ENCODE data around the gene GINS2.

GINS2 gene

DNA sequence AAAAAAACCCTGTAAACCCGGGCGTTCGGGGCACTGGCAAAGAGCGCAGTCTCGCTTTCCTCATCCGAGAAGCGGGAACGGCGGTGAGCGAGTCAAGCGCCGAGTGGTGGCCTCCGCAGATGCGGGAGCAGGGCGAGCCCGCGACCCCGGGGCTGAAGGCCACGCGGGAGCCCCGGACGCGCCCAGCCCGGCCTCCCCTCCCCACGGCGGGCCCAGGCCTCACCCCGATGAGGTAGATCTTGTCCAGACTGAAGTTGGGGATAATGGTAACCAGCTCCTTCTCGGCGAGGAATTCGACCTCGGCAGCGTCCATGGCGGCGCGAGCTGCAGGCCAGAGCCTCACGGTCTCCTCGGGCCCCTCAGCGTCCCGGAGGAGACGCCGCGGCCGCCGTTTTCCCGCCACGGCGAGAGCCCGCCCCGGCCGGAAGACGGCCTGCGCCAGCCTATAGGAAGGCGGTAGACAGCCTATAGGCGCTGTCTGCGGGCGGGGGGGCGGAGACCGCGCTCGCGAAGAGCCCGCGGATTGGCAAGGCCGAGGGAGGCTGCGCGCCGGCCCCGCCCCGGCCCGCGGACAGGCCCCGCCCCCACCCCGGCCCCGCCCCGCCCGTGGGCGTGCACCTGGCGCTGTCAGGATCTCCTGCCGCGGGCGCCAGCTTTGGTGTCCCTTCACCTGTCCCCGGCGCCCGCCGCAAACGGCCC lies at the start of gene GINS2:
Gene GINS2 (minus strand): TSS at position 369 of the 699 bp plus-strand sequence. CDS start 56 bp downstream, at position 313.
- DNase-seq: peak in 13 of 14 donors; percentile 33 to 87 (median 61)

DNA sequence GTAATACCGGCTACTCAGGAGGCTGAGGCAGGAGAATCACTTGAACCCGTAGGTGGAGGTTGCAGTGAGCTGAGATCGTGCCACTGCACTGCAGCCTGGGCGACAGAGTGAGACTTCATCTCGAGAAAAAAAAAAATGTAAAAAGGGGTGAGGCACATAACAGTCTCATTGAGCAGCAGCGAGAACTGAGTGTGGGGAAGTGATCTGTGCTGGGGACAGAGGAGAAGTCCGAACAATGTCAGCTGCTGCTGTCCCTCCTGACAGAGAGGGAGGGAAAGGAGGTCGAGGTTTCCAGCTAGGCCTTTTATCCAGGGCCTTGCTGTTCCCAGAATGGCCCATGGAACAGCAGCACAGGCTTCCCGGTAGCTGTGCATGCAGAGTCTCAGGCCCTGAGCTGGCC lies 48.2 kb upstream of the GINS2 start:
- DNase-seq: no peak

DNA sequence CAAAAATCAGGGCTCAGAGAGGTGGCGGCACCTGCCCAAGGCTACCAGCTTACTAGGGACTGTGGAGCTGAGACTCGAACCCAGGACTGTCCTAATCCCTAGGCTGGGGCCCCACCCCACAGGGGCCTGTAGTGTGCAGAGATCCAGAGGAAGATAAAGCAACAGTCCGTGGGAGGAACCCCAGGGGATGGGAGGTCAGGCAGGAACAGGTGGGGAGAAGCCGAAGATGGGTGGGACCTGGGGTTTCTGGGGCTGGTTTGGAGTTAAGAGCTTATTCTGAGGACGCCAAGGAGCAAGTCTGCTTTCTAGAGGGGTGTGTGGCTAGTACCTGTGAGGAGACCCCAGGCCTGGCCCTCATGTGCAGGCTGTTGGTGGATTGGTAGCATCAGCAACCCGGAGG lies 47.2 kb upstream of the GINS2 start:
- no peak for DNase-seq

DNA sequence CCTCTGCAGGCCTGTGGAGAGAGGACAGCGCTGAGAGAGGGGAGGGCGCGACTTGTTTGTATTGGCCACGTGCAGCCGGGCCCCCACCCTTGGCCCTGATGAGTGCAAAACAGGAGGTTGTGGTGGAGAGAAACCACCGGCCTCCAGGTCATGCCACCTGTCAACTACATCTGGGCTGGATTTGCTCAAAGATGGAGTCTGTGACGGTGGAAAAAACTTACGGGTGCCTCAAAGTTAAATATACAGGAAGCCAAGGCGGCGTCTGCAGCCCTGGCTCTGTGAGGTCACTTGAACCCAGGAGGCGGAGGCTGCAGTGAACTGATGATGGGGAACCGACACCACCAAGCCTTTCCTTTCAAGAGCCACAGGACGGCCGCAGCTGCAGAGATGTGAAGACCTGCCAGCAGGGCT lies 46.5 kb upstream of the GINS2 start:
- no peak for DNase-seq

DNA sequence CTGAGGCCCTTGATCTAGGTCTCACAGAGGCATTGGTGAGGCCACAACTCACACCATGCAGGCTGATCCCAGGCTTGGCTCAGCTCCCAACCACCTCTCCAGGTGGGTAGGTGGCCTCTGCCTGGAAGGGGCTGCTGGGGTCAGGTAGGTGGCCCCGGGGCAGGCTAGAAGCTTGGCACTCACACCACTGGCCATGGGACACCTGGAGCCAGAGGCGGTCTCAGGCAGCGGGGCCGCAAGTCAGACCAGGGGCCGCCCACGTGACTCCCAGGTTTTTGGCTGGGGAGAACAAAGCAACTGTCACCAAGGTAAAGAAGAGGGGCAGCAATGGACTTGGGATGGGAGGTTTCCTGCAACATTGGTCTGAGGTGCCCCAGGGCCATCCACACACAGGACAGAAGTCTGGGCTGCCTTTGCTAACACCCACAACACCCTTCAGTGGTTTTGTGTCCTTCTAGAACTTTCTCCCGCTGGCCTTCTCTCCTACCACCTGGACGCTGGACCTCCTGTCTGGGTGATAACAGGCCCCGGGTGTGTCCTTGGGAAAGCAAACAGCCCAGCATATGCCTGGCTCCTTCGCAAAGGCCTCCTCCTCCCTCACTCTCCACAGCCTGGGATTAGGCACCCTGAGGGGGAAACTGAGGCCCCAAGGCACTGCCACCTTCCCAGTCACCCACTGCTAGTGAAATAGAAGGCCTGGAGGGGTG lies 45.7 kb upstream of the GINS2 start:
- DNase-seq: no peak

DNA sequence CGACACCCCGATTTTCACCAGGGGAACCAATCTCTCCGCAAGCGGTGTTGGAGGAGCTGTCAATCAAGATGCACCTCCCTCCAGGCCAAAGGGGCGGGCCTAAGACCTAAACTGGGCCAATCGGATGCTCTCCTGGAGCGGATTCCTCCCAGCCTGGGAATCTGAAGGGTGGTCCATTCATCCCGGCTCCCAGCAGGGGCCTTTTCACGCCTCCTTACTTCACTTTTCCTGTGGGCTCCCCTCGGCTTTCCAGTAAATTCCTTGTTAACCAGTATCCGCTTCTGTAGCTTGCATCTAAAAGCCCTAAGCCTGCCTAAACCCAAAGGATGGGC lies 45.1 kb upstream of the GINS2 start:
- no peak for DNase-seq

DNA sequence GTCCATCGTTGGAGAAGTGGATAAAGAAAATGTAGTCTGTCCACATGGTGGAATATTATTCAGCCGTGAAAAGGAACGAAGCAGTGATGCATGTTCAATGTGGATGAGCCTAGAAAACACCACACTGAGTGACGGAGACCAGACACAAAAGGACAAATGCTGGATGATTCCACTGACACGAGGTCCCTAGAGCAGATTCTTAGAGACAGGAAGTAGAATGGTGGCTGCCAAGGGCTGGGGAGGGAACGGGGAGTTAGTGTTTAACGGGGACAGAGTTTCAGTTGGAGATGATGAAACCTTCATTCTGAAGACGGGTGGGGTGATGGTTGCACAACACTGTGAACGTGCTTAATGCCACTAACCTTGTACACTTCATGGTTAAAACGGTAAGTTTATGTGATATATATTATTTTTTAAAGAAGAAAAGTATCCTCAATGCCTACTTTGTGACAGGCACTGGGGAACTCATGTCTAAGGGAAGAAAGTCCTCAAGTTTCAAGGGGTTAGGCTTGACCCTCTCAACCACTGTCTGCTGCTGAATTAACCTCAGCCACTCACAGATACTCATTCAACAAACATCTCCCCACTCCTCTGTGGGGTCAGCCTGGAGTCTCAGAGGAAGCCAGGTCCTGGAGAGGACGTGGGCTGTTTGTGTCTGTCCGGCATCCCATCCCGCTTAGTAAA lies 44.5 kb upstream of the GINS2 start:
- DNase-seq: no peak

DNA sequence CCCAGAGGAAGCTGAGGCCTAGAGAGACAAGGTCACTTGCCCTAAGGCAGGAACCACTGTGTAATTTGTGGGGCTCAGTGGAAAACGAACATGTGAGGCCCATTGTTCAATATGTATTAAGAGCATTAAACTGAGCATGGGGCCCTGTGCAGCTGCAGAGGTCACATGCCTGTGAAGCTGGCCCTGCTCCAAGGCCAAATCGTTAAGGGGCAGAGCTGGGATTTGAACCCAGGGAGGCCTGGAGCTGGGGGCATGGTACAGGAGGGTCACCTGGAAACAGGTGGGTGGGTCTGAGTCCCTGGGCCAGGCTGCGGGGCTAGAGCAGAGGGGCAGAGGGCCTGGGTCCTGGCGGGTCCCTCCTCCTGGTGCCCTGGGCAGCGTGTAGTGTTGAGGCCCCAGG lies 42.4 kb upstream of the GINS2 start:
- no peak for DNase-seq

DNA sequence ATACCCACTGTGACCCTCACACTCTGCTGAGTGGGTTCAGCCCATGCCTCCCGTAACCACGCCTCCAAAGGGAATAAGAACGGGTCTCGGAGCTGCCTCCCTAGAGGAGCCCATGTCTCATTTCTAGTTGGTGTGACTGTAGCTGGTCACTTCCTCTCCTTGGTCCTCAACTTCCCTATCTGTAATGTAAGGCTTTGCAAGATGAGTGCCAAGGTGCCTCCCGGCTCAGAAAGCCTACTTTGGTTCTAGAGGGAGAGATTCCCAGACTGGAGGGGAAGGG lies 41.4 kb upstream of the GINS2 start:
- DNase-seq: no peak

DNA sequence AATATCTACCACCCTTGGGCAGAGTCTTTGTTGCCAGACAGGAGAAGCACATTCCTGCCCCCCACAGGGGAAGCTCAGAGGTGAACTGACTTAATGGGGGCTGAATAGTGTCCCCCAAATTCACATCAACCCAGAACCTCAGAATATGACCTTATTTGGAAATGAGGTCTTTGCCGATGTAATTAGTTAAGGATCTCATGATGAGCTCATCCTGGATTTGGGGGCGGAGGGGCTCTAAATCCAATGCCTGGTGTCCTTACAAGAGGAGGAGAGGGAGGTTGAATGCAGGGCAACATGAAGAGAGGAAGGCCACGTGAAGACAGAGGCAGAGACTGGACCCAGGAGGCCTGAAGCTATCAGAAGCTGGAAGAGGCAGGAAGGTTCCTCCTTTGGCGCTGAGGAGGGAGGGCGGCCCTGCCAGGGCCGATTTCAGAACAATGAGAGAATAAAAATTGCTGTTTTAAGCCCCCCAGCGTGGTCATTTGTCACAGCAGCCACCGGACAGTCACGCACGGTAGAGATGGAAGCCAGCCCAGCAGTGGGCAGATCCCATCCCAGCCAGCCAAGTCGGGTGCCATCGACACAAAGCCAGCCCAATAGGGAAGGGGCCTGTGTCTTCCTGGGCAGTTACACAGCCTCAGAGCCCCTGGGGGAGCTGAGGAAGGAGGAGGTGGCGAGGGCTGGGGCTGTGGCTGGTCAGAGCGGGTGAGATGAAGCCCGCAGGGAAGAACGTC lies 40.9 kb upstream of the GINS2 start:
- DNase-seq: peak in 2 of 14 donors; percentile 4 to 17

DNA sequence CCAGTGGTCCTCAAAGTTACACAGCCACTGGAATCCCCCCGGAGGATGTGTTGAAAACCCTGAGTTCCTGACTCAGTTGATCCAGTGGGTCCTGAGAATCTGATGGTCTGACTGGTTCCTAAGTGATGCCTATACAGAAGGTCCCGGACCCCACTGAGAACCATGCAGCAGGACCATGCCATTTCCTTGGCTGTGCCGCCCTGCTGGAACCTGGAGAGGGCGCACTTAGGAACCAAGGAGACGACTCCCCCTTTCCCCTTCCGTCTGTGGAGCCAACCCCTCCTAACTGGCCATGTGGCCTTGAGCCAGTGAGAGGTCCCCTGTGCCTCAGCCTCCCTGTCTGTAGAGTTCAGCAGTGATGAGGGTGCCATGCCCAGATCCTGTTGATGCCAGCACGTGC lies 40.1 kb upstream of the GINS2 start:
- DNase-seq: no peak

DNA sequence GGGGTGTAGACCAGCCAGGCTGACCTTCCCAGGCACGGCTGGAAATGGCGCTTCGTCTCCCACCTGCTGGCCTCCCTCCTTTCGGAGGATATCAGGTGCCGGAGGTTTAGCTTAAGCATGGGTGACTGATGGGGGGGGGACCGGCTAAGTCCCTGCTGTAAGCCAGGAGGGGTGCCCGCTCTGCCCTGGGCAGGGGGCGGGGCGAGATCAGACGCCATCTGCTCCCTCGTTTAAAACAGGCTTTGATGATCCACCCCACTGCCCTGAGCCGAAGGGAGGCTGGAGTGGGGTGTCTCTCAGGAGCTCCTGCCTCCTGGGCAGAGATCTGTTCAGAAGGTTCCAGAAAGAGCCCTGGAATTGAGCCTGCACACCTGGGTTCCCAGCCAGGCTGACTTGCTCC lies 36.2 kb upstream of the GINS2 start:
- no peak for DNase-seq

DNA sequence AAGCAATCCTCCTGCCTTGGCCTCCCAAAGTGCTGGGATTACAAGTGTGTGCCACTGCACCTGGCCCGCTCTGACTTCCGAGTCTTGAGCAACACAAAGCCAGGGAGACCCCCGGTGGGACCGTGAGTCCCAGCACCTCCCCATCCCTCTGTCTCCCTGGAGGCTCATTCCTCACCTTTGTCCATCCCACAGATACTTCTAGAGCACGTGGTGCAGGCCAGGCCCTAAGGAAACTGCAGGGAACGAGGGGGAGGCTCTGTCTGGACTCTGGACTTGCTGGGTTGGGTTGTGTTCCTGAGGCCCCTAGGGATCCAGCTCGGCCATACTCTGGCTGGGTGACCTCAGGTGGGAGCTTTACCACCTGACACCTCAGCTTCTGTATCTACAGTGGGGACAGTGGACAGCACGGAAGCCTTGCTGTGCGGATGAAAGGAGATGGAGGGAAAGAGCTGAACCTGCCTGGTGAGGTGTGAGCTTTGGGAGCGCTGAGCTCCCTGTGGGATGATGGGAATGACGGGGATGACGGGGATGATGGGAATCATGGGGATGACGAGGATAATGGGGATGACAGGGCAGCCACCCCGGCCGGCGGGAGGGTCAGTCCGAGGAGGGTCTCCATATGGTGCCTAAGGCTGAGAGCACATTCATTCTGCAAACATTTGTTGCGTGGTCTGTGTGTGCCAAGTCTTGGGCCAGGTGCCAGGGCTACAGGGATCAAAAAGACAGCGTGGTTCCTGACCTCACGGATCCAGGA lies 35.5 kb upstream of the GINS2 start:
- DNase-seq: peak in 1 of 14 donors; percentile 4

DNA sequence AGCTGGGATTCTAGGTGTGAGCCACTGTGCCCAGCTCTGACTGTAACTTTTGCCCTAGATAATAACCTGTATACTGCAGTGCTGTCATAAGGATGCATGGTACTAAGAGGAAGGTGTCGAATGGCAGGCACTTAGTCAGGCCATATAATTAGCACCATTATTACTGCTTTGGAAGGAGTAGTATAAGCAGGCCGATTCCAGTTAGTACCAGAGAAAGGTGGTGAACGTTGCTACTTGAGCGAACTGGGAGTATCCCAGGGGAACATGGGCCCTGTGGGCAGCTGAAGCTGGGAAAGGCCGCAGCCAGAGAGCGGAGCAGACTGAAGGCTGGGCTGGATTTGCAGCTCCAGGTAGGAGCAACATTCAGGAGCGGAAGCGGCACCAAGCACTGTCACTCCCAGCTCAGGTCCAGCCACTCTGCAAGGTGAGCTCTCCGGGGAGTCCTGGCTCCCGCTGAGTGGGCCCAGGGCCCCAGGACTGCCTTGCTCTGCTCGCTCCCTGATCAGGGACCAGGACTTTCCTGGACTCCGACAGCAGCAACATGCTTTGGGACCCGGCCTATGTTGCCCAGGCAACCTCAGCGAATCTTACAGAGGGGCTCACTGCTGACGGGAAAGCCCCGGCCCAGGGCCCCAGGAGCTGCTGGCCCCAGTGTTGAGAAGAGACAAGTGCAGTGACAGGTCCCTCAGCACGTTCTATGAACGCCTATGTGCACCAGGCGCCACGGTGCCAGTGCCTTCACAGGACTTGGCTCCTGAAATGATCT lies 33.6 kb upstream of the GINS2 start:
- DNase-seq: peak in 3 of 14 donors; percentile 17 to 68 (median 24)

DNA sequence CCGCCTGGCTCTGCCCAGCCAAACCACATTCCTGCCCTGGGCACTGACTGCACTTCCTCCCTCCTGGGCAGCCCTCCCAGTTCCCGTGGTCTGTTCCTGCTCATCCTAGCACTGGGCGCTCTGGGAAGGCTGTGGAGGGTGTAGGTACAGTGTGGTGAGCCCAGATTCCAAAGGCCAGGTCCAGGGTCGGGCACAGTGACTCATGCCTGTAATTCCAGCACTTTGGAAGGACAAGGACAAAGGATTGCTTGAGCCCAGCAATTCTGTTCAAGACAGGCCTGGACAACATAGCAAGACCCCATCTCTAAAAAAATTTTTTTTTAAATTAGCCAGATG lies 31.5 kb upstream of the GINS2 start:
- DNase-seq: no peak

DNA sequence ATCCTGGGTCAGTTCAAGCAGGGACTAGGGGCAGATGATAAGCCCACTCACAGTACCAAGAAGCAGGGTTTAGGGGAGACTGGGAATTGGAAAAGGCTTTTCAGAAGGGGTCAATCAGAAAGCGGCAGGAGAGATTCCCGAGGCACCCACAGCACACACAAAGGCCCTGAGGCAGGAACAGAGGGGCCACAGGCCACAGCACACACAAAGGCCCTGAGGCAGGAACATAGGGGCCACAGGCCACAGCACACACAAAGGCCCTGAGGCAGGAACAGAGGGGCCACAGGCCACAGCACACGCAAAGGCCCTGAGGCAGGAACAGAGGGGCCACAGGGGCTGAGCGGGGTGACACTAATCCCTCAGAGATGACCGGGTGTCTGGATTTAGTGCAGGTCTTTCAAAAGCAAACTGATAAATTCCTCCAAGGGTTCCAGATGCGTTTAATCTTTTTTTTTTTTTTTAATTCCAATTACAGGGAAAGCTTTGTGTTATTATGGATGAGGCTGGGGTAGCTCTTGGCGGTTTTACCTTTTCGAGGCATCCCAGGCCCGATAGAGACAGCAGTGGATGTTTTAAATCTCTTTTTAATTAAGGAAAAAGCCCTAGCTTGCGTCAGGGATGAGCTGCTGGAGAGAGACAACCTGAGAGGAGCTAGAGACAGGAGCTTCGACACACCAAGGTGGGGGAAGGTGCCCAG lies 31.0 kb upstream of the GINS2 start:
- no peak for DNase-seq

DNA sequence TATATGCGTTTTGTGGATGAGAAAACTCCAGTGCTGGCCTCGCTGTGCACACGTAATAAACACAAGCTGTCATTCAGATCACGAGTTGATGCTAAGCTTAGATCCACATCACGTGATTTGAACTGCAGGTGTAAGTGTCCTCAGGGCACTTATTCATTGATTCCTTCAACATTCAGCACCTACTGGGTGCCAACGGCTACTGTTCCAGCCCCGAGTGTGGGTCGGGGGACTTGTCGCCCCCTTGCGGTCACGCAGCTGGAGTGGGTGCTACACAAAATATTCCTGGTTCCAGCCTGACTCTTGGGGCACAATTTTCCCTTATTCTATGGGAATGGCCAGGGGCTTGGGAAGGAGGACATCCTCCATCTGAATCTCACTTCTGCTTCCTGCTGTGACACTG lies 29.9 kb upstream of the GINS2 start:
- no peak for DNase-seq

DNA sequence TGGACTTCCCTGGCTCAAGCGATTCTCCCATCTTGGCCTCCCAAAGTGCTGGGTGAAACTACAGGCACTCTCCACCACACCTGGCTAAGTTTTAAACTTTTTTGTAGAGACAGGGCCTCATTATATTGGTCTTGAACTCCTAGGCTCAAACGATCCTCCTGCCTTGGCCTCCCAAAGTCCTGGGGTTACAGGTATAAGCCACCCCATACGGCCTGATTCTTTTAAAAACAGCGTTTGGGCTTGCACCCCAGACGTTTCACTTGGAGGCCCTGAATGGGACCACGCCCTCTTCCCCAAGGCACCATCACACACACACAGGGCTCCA lies 29.4 kb upstream of the GINS2 start:
- no peak for DNase-seq

DNA sequence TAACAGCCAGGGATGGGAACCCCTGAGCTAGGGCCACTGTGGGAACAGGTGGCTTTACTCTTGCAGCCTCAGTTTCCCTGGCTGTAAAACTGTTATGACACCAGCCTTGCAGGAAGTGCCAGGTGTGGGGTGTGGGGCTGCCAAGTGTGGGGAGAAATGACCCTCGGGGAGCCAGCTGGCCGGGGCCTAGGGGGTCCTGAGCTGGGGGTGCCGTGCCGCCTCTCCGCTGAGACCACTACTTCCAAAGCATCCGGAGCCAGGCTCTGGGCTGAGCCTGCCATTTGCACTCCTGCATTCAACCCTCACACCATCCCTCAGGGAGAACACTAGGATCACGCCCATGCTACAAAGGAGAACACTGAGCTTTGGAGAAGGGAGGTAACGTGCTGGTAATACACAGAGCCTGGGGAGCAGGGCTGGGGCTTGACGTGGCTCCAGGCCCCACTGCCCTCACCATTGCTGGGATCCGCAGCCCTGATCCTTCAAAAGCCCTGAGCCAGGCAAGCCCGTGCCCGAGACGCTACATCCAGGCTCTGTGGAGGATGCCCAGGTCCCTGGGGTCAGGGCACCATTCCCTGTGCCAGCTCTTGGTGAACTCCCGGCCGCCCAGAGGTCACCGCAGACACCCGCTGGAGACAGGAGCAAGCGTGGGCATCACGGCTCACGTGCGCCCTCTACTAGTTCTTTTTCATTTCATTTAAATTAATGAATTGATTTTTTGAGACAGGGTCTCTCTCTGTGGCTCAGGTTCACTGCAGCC lies 28.8 kb upstream of the GINS2 start:
- DNase-seq: peak in 9 of 14 donors; percentile 8 to 52 (median 33)

DNA sequence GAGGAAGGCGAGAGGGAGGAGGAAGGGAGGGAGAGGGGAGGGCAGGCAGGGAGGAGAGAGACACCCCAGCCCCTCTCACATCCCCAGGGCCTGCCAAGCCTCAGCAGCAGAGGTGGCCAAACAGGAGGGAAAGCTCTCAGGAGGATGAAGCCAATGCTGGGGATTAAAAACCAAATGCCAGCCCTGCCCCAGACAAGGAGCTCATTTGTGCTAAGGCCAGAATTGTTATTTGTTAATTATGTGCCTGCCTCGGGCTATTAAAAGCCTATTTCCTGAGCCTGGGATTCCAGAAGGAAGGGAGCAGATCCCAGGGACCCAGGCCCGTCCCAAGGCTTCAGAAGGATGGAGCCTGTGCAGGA lies 27.9 kb upstream of the GINS2 start:
- DNase-seq: peak in 3 of 14 donors; percentile 9 to 22 (median 15)
